Endometrial microvascular endothelial cells (primary cell): ENCODE results near the gene CDH18. TPM values are rescaled to one million over a fixed set of nuclear protein-coding genes. Genes with fewer than 3 reads are reported as not detected.

Experiments
- in situ Hi-C: cut with HindIII; loops from 2 replicates; pipeline ENCODE4 v1.10.0; 2017; ENCODE audit warnings: low sequenced_read_pairs, low pct_unique_long_range_greater_than_20kb; ENCODE audit errors: inconsistent ontology term
- total RNA-seq: library from RNA; depleted of rRNA; stranded (reverse); fragments of >200 nt; gene quantifications from one replicate; pipeline ENCODE4 v1.2.3, GENCODE V29; 2015; ENCODE audit errors: inconsistent ontology term

The CDH18 gene
- total RNA-seq, 1 donor from 2014 or later = not detected

DNA sequence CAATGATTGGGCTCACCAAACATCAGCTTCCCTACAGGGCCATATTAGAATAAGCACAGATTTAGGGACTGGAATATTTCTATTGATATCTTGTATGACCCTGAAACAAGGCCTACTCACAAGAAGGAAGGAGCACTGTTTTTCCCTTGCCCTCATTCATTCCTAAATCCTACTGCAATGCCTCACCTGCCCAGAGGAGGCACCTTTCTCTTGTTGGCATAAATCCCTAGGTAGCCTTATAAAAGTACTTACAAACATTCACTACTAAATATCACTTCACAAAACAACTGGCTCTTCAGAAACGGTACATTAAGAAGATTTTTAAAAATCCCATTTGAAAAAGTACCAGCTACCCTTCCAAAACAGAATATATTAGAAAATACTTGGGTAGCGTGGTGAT is 449.4 kb downstream of the CDH18 start:
- in situ Hi-C loops = no loop called here

DNA sequence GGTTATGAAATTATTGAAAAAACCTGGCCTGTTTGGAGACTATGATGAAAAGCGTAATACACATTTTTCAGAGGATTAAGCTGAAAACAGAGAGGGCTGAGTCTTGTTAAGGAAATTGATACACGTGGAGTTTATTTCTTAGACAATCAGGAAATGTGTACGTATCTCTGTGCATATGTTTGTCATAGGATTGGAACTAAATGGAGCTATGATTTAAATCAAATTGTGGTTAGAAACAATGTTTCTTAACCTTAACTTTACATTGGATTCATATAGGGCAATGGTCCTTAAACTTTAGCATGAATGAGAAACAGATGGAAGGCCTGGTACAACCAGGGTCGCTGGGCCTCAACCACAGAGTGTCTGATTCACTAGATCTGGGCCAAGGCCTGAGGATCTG is 451.6 kb downstream of the CDH18 start:
- in situ Hi-C loops = no loop called here

DNA sequence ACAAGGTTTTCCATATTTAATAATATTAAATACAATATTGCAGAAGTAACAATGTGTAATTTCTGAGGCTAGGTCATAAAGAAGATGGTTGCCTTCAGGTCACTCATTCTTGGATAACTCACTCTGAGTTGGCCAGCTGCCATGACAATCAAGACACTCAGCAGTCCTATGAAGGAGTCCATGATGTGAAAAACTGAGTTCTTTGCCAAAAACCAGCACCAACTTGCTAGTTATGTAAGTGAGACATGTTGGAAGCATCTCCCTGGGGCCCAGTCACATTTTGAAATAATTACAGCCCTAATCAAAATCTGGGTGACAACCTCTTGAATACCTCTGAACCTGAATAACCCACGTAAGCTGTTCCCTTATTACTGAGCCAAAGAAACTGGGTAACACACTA is 453.2 kb downstream of the CDH18 start:
- in situ Hi-C loops = no loop called here

DNA sequence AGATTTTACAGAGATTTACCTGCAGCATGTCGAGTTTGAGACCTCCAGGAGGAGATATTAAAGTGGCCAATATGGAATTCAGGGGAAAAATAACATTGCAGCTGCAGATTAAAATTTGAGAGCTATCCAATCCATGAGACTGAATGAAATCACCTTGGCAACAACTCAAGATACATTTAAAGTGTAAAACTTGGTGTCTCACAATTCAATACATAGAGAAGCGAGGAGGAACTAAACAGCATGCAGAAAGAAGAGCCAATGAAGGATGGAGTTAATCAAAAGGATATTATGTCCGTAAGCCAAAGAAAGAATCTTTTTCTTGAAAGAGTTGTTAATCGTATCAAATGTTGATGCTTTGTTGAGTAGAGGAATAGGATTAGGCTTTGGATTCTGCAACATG is 455.1 kb downstream of the CDH18 start:
- in situ Hi-C loops = no loop called here

DNA sequence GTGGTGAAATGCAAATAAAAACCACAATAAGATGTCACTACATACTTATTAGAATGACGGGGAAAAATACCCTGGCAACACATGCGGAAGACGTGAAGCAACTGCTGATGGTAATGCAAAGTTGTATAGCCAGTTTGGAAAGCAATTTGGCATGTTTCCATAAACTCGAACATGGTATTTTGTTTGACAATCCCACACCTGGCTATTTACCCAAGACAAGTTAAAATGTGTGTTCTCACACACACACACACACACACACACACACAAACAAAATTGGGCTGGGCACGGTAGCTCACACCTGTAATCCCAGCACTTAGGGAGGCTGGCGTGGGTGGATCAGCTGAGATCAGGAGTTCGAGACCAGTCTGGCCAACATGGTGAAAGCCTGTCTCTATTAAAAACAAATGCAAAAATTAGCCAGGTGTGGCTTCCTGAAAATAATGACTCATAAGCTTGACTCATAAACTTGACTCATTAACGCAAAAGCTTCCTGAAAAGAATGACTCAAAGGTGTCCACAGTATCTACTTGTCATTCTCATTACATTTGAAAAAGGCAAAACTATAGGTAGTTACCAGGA is 456.5 kb downstream of the CDH18 start:
- in situ Hi-C loops = no loop called here

DNA sequence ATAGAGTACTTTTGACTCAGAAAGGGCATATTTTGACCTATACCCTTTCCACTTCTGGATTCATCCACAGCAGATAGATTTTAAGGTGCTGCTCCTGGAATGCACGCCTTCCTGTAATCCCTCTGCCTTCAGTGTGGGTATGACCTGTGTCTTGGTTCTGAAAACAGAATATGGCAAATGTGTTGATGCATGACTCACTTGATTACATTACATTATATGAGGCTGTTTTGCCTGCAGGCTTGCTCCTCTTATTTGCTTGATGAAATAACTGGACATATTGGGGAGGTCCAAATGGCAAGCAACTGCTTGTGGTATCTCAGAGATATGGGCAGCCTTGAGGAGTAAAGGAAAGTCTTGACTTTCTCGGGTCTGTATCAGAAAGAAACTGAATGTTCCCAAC is 468.6 kb downstream of the CDH18 start:
- in situ Hi-C loops = no loop called here

DNA sequence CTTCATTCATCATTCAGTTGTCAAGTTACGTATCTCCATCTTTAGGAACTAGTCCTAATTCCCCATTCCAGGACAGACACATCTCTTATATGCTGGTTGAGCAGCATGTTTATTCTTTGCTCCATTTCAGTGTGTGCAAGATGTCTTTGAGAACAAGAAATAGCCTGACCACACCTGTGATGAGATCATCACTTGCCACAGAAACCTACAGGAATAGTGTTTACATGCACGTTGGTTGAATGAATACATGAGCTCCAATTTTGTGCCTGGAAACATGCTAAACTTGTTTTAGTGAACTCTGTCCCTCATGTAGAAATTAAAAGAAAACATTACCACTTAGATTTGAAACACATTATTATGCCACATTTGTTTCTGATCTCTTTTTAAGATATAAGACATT is 489.1 kb downstream of the CDH18 start:
- in situ Hi-C loops = no loop called here

DNA sequence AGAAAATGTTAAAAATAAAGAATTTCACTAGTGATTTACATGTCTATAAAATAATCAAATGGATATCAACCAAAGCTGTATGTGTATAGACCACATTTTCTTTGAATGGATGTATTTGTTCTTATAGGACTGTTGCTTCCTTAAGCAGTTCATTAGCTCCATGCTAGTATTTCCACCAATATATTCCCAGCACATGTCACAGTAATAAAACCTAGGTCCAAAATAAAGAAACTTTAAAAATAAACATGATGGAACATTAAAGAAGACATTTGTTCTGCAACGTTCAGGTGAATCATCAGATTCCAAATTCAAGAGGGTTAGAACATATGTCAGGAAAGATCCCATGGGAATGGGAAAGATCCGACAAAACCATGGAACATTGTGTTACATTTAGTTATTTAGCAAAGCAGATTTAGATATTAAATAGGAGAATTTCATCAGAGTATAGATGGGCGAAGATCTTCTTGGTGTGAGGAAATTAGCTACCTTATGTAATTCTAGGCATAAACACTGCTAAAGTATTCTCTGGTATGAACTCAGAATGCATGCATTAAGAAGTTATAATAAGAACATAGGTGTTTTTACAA is 490.7 kb downstream of the CDH18 start:
- in situ Hi-C loops = no loop called here

DNA sequence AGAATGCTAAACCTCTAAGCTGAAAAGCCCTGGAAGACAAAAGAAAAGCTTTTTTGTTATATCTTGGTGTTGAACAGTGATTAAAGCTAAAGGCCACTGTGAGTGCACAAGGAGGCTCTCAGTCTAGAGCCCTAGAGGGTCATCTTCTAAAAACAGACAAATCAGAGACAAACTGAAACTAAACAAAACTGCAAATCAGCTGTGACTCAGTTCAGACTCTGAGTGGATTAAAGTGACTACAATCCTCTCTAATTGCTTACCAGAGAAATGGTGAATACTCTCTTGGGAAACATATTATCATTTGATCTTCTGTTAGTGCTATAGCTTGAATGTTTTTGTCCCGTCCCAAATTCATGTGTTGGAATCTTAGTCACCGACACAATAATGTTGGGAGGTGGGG is 491.9 kb downstream of the CDH18 start:
- in situ Hi-C loops = no loop called here

DNA sequence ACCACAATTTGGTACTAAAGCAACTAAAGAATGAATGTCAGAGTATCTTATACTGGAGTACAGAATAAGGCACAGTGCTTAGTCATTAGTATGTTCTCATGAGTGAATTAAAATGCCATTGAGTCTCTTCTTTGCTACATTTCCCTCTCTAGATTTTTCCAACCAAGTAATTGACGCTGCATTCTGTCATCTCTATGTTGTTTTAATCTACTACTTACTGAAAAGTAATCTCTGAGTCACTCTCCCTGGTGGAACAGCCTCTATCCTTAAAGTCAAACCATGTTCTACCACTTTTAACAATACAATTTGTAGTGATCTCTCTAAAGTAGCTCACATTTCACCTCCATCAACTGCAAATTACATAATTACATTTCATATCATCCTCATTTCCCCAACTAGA is 495.1 kb downstream of the CDH18 start:
- in situ Hi-C loops = no loop called here

DNA sequence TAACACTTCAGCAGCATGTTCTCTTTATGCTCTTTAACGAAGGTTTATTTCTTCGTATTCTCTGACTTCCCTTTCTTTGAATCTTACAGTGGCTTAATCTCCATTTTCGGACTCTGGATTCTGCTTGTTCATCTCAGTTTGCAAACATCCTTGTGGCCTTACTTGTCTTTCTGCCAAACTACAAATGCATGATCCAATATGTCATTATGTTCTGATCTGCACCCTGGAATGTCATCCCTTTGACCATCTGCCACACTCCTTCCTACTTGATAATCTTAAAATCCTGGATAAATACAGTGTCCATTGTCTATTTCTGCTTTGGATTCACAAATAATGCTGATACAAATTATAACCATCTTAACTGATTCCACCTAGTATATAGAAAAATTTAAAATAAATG is 499.2 kb downstream of the CDH18 start:
- in situ Hi-C loops = no loop called here

DNA sequence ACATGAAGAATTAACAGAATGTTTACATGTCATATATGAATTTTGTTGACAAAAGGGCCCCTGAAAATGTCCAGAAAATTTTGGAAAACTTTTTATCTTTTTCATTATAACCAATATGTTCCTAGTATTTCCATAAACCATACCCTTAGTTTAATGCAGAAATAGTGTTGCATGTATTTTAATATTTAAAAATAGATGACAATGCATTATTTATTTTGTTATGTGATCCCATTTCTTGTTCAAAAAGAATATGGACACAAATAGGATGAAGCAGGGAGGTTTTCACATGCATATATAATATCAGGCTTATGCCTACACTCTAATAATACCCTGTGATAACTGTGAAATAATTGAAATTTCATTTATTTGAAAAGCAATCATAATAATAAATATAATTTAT is 500.5 kb downstream of the CDH18 start:
- in situ Hi-C loops = no loop called here

DNA sequence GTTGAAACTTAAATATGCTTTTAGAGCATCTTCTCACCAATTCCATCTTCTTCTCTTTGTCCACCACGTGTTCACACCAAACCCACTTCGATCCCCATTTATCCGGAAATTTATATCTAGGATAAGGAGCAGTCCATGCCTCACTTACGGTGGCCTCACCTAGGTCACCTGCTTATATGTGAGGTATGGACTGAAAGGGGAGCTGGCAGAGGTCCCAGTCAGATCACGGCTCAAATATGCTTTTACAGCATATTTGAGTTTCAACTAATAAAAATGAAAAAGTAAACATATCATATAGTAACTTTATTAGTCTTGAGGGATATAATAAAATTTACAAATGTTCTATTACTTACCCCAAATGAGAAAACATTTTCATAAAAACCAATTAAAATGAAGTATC is 508.4 kb downstream of the CDH18 start:
- in situ Hi-C loops = no loop called here

DNA sequence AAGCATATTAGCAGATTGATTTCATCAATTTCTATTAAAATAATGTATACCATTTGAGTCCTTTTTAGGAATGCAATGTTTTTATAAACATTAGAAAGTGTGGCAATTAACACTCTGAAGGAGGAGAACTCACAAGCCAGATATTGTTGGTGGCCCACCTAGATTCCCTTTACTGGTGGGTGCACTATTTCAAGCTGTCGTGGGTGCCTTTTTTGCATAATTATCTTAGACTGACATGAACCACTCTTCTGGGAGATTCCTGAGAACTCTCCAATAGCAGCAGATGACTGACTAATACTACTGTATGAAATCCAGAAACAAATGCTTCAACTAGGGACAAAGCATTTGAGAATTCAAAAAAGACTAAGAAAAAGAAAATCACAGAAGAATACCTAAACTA is 526.0 kb downstream of the CDH18 start:
- in situ Hi-C loops = no loop called here

DNA sequence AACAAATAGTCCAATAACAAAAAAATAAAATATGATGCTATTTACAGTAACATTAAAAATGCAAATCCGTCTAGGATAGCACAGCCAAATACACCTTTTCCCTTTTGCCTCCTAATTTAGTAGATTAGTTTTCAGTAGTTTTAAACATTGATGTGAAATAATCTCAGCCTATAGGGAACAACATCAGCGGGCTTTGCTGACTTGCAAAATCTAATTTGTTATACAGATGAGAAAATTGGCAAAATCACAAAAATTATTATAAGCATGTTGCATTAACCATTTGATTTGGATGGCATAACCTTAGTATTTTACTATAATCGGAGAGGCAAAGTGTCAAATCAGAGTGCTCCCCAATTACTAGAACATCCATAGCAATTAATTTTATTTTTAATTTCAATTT is 563.5 kb downstream of the CDH18 start:
- in situ Hi-C loops = no loop called here
